Raji (cell line): Measurements from ENCODE around the gene NPFFR2.

Experiments used
- POLR2A ChIP-seq: IDR thresholded peaks from 2 replicates; pipeline ENCODE4 v1.6.1; 2011; ENCODE audit warnings: low read depth, low read length, control low read depth; ENCODE audit not compliant: insufficient read depth

The NPFFR2 gene

DNA sequence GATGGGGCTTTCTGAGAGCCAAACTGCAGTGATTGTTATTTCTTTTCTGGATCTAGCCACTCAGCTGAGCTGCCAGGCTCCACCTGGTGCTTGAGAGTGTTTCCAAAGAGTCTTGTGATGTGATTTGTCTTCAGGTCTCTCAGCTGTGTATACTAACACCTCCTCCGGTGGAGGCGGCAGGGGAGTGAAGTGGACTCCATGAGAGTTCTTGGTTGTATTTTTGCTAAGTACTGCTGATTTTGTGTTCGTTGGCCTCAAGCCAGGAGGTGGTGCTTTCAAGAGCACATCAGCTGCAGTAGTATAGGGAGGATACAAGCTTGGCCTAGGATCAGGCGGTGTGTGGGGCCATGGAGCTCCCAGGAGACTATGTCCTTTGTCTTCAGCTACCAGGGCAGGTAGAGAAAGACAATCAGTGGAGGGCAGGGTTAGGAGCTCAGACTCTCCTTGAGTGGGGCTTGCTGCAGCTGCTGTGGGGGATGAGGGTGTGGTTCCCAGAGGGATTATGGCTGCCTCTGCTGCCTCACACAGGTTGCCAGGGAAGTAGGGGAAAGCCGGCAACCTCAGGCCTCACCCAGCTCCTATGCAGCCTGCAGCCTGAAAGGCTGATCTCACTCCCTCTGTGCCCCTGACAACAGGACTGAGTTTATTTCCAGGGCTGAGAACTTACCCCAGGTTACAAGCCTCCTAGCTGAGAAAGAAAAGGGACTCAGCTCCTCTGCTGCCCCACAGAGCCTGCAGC lies 62.4 kb downstream of the NPFFR2 start:
- TF ChIP-seq POLR2A = no peak

DNA sequence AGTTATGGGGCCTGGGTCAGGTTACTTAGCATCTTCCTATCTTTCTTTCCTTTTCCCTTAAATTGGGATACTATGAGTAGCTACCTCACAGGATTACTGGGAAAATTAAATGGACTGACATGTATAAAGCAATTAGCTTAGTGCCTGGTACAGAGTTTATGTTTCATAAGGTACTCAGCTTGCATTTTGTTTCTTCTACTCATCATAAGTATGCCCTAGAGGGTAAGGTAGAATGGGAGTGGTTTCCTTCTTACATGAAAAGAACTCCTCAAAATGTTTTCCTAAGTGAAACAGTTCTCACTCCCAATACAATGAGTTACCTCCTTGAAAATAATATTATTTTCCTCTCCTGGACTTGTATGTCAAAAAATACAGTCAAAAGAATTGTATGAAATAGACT lies 75.7 kb downstream of the NPFFR2 start:
- no peak for TF ChIP-seq POLR2A

DNA sequence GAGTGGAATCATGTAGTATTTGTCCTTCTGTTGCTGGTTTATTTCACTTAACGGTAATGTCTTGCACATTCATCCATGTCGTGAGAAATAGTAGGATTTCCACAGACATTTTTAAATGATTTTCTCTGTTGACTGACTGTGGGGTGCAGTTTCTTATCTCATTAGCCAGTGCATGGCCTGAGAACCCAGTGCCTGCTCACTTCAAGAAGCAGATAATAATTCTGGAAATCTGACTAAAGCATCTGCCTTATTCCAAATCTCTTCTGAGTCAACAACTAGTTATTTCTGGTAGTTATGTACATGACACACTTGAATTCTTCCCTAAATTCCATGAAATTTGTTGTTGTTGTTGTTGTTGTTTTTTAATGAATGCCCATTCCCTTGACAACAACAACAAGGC lies 77.6 kb downstream of the NPFFR2 start:
- TF ChIP-seq POLR2A = no peak

DNA sequence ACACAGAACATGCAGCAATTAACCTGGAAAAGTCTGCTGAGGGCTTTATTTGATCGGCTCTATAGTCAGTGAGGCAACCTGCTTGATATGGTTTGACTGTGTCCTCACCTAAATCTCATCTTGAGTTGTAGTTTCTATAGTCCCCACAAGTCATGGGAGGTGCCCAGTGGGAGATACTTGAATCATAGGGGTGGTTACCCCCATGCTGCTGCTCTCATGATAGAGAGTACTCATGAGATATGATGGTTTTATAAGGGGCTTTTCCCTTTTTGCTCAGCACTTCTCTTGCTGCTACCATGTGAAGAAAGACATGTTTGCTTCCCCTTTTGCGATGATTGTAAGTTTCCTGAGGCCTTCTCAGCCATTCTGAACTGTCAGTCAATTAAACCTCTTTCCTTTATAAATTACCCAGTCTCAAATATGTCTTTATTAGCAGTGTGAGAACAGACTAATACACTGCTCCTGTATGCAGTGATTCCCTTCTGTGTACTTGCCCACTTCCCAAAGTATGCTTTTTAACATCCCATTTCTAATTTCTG lies 78.2 kb downstream of the NPFFR2 start:
- no peak for TF ChIP-seq POLR2A

DNA sequence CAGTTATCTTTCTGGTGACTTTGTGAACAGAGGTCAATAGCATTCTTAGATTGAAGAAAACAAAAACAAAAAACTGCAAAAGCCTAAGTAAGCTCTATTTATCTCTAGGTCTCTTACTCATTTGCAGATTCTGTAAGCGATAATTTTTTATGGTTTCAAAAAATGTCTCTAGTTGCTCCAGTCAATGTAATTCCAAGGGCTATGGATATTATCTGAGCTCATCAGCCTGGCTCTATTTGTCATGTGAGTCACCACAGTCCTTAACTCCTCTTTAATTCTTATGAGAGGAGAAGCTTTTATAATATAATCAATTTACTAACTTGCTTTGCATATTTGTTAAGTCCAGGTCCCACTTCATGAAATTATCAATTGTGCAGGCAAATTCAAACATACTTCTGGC lies 79.1 kb downstream of the NPFFR2 start:
- no peak for TF ChIP-seq POLR2A

DNA sequence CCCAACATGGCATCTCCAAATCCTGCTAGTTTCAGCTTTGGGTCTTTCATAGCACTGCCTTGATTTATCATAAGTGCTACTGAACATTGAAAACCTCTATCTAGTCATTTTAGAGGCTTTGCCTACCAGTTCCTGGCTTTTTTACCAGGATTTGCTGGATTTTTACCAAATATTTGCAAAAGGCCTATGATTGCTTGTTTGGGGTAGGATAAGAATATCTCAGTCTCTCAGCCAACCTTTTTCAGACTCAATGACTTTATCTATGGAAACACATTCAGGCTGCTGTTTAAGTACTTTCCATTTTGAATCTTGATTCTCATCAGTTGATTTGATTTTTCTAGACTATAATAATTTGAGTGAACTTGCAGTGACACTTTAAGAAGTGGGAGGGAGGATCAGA lies 80.1 kb downstream of the NPFFR2 start:
- no peak for TF ChIP-seq POLR2A

DNA sequence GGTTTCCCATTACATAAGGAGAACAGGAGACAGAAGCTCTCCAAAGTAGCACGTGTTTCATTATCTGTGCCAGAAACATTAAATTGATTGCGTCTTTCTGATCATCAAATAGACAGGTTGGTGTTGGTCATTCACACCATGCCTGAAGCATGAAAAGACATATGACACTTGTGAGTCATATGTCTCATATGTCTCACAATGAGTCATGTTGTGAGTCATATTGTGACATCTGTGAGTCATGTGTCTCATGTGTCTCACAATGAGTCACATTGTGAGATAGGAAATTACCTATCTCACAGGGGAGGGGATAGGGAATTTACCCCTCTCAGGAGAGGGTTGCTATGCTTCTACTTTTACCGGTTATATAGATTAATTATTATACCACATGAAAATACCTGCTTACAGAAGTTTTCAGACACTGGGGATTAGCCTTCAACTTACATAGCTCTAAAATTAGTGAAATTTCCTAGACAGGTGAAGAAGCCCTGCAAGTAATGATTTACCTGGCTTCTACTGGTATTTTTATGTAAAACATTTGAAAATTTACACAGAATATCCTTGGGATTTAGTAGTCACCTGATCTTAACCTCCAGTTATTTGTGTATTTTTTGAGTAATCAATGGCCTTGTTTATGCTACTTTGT lies 80.8 kb downstream of the NPFFR2 start:
- TF ChIP-seq POLR2A = no peak

DNA sequence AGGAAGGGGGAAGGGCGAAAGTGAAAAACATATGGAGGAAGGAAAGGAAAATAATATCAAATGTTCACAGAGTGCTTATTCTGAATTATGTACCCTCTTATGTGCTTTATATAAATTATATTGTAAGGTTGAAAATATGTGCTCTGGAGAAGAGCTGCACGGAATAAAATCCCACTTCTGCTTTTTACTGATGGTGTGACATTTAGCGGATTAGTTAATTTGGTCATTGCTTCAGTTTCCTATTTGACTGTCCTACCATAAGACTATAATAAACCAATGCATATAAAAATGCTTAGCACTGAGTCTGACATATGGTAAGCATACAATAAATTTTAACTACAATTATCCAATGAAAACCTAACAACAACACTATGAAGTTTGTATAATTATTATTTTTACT lies 86.2 kb downstream of the NPFFR2 start:
- no peak for TF ChIP-seq POLR2A

DNA sequence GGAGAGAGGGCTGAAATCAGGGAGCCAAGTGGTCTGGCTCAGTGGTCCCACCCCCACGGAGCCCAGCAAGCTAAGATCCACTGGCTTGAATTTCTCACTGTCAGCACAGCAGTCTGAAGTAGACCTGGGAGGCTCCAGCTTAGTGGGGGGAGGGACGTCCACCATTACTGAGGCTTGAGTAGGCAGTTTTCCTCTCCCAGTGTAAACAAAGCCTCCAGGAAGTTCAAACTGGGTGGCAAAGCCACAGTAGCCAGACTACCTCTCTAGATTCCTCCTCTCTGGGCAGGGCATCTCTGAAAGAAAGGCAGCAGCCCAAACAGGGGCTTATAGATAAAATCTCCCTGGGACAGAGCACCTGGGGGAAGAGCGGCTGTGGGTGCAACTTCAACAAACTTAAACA lies 88.1 kb downstream of the NPFFR2 start:
- TF ChIP-seq POLR2A = no peak

DNA sequence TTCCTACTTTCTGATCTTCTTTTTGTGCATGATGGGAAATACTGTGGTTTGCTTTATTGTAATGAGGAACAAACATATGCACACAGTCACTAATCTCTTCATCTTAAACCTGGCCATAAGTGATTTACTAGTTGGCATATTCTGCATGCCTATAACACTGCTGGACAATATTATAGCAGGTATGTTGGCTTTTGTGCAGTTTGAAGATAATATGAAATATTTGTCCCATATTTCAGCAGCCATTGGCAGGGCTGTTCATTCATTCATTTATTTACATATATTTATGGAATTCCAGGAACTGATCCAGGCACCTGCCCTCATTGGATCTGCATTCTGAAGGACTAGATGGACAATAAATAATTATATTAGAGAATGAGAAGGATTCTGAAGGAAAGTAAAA lies 96.9 kb downstream of the NPFFR2 start:
- no peak for TF ChIP-seq POLR2A

DNA sequence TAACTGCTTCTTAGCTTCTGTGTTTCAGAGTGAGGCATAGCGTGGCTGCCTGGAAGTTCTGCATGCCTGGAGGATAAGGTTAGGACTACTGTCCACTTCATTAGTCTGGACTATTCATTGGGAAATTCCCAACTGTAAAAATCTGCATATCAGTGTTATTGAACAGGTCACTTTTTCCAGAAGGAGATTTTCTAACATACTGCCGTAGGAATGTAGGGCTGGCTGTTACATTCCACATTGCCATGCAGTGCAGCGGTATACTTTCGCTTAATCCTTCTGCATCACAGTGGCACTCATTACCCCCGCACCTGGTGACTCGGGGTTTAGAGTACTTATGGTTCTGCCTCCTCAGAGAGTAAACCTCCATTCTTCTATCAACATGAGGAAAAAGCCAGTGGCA lies 104.6 kb downstream of the NPFFR2 start:
- no peak for TF ChIP-seq POLR2A

DNA sequence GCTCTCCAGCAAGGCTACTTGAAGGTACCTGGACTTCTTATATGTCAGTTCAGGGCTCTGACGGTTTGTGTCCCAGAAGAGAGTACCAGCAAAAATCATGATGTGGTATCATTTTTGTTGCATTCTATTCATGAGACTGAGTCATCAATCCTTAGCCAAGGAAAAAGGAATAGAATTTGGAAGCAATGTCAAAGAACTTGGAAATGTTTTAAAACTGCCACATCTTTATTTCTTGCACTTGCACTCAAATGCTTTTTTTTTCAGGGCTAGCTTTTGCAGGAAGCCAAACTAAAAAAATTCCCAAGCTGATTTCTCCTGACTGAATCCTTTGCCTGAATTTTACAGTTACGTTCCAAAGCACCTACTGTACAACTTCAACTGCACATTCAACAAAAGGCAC lies 112.4 kb downstream of the NPFFR2 start:
- no peak for TF ChIP-seq POLR2A

DNA sequence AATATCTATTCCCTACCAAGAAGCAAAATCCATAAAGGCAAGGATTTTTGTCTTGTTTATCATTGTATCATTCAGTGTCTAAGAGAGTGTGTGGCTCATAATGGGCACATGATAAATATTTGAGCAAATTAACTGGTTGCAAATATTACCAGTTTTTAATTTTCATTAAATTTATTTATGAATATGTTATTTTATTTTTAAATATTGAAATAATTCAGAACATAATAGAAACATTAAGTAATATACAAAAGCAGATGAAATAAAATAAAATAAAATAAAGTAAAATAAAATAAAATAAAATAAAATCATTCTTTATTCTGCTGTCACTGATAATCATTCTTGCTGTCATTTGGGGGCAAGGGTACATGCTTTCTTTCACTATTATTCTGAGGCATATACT lies 120.9 kb downstream of the NPFFR2 start:
- TF ChIP-seq POLR2A = no peak

DNA sequence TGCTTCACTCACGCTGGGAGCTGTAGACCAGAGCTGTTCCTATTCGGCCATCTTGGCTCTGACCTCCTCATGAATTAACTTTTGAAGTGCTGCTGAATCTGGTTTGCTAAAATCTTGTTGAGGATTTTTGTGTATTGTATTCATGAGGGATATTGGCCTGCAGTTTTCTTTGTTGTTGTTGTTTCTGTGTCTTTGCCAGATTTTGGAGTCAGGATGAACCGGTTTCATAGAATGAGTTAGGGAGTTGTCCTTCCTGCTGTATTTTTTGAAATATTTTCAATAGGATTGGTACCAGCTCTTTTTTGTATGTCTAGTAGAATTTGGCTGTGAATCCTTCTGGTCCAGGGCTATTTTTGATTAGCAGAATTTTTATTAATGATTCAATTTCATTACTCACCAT lies 138.1 kb downstream of the NPFFR2 start:
- TF ChIP-seq POLR2A = no peak

DNA sequence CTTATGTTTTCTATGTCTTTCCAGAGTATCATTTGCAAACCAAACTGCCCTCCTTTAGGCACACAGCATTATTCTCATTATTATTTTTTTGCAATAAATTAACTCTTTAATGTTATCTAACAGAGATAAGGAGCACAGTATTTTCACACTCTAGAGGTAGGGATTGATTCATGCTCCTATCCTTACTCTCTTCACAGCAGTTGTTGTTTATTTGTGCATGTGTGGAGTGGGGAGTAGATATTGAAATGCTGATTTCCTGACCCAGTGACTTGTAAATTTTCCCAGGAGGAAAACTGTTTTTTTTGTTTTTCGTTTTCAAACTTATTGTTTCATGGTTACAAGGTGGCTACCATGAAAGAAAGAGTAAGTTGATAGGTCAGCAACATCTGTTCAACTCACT lies 140.0 kb downstream of the NPFFR2 start:
- no peak for TF ChIP-seq POLR2A

DNA sequence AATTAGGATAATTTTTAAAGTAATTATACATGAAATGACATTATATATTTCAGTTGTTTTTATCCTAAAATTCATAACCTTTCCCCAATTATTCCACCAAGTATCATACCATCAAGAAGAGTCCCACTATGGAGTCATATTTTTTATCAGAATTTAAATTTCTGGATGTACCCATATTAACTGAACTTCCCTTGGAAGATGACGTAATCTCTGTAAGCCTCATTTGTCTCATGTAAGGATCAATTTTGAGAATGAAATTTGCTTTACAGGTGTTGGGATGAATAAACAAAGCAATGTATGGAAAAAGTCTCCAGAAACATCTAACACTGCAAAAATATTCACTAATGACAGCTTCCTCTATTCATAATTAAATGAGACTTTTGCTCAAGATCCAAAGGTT lies 147.5 kb downstream of the NPFFR2 start:
- no peak for TF ChIP-seq POLR2A

DNA sequence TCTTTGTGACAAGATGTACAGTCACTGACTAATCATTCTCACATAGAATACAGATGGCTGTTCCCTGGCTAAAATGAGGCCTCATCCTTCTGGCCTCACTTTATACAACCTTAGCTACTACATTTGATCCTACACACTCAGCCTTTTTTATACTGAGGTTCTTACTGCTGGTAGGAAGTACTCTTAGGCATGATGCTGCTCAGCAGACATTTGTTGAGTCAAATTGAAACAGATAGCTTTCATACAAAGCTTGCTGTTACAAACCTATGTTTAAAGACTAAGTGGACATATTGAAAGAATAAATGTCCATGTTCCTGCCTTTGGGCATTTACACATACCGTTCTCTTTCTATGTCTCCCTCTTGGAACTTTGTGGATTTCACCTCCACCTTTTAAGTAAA lies 154.9 kb downstream of the NPFFR2 start:
- no peak for TF ChIP-seq POLR2A

DNA sequence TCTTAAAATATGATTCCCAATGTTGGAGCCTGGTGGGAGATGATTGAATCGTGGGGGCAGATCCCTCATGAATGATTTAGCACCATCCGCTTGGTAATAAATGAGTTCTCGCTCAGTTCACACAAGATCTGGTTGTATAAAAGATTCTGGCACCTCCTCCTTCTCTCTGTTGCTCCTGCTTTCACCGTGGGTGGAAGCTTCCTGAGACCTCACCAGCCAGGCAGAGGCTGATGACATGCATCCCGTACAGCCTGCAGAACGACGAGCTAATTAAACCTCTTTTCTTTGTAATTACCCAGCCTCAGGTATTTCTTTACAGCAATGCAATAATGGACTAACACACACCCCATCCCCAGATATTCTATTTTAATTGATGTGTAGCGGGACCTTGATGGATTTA lies 162.2 kb downstream of the NPFFR2 start:
- no peak for TF ChIP-seq POLR2A

DNA sequence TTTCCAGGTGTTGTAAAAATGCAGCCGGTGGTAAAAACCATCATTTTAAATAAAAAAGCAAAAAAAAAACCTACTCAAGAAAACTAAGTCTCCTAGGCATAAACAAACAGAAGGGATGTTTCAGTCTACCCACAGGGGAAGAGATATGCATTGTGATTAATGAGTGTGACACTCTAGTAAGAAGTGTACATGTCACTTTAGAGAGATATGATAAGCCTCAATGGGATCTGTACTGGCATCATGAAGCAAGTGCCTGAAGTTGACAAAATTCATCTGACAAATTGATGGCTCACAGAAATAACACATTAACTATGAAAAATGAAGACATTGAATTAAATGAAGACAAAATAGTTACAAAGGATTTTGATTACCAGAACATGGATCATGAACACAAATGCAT lies 162.7 kb downstream of the NPFFR2 start:
- no peak for TF ChIP-seq POLR2A
